Tibial nerve (tissue), 3 donors: Measurements from ENCODE around the gene CD300LF.

Source experiments
- EP300 ChIP-seq, 2 donors: sonication (generic); formaldehyde crosslinking; IDR thresholded peaks; one replicate each; pipeline ENCODE4 v1.6.1; 2017; ENCODE audit warnings: antibody characterized with exemption in 2 of 2, mild to moderate bottlenecking in 1 of 2
- POLR2A ChIP-seq, 2 donors: fragments of 450-650 bp; IDR thresholded peaks; one replicate each; pipeline ENCODE4 v1.6.1; 2017; ENCODE audit warnings: antibody characterized with exemption in 2 of 2, mild to moderate bottlenecking in 2 of 2, moderate library complexity in 2 of 2

DNA sequence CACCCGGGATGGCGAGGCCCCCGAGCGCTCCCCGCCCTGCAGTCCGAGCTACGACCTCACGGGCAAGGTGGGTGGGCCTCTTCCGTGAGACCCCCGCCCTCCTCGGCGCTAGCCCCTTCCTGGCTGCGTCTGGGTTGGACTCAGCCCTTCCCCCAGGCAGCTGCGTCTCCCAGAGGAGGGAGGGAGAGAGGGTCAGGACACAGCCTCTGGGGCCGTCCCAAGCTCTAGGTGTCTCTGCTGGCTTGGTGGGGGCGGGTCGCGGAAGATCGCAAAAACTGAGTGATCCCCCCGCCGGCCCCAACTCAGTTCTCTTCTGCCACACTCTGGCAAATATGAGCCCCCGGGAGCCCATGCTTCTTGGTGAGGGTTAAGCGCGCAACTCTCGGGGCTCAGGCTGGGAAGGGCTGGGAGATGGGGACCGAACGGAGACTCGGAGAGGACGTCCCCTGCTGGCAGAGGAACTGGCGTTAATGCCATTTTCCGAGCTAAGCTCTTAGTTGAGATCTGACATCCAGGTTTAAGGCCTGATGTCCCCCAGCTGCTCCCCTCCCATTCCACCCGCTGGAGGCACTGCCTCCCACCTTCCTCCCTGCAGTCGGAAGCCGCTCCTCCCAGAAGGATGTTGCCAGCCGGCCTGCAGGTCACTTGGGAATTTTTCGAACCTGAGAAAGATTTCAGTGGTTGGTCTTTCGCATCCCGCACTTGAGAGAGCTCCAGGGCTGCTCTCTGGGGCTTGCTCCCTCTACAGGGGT, 24.8 kb upstream of the CD300LF start:
- no peak for TF ChIP-seq POLR2A (IDR thresholded peaks at IDR 0.05)
- no peak for TF ChIP-seq EP300 (IDR thresholded peaks at IDR 0.05)
